Smooth muscle cell (in vitro differentiated cells): ENCODE measurements around the gene RTBDN. TPM values are rescaled to one million over a fixed set of nuclear protein-coding genes. Genes with fewer than 3 reads are reported as not detected.
A peak's percentile ranks its signal among the peaks of the same experiment; 100 is the strongest.
"Not testable (repeated sequence)": the region's sequence is repeated elsewhere in the genome, so short reads cannot be mapped to it uniquely, and the experiment has no call there.

Experiments
- DNase-seq: peaks from one replicate; lab custom pipeline; 2025; ENCODE audit not compliant: unreplicated experiment; lab: John Stamatoyannopoulos, UW
- H2AFZ ChIP-seq: fragments of 200-600 bp; sonication (generic); 2 replicates; pipeline ENCODE4 v1.6.0; 2016; ENCODE audit warnings: antibody characterized with exemption, low read depth, mild to moderate bottlenecking
- H3F3A ChIP-seq: fragments of 200-600 bp; sonication (generic); 2 replicates; pipeline ENCODE4 v1.6.0; 2017; ENCODE audit warnings: antibody characterized with exemption, low read depth
- H3K27ac ChIP-seq: fragments of 200-600 bp; sonication (generic); 2 replicates; pipeline ENCODE4 v1.5.1; 2016; ENCODE audit warnings: low read depth, mild to moderate bottlenecking
- H3K27me3 ChIP-seq: fragments of 200-600 bp; sonication (generic); 2 replicates; pipeline ENCODE4 v1.6.1; 2016; ENCODE audit warnings: low read depth, mild to moderate bottlenecking
- H3K36me3 ChIP-seq: fragments of 200-600 bp; sonication (generic); 2 replicates; pipeline ENCODE4 v1.5.1; 2016; ENCODE audit warnings: low read depth
- H3K4me1 ChIP-seq: fragments of 200-600 bp; sonication (generic); 2 replicates; pipeline ENCODE4 v1.5.1; 2016; ENCODE audit warnings: low read depth
- H3K4me2 ChIP-seq: fragments of 200-600 bp; sonication (generic); 2 replicates; pipeline ENCODE4 v1.6.0; 2016; ENCODE audit warnings: mild to moderate bottlenecking
- H3K4me3 ChIP-seq: fragments of 200-600 bp; sonication (generic); 2 replicates; pipeline ENCODE4 v1.5.1; 2016; ENCODE audit warnings: mild to moderate bottlenecking
- H3K79me2 ChIP-seq: fragments of 200-600 bp; sonication (generic); 2 replicates; pipeline ENCODE4 v1.6.0; 2016; ENCODE audit warnings: low read depth, mild to moderate bottlenecking
- H3K9ac ChIP-seq: fragments of 200-600 bp; sonication (generic); 2 replicates; pipeline ENCODE4 v1.6.0; 2016; ENCODE audit warnings: low read depth
- H3K9me3 ChIP-seq: fragments of 200-600 bp; sonication (generic); replicated peaks from 2 replicates; pipeline ENCODE4 v1.5.1; 2016; ENCODE audit warnings: low read depth
- H4K20me1 ChIP-seq: fragments of 200-600 bp; sonication (generic); 2 replicates; pipeline ENCODE4 v1.6.0; 2016; ENCODE audit warnings: low read depth
- CTCF ChIP-seq: fragments of 200-600 bp; sonication (generic); IDR thresholded peaks from 2 replicates; pipeline ENCODE4 v1.5.1; 2017; ENCODE audit warnings: borderline replicate concordance, mild to moderate bottlenecking, antibody characterized with exemption; ENCODE audit not compliant: insufficient read depth, poor library complexity, severe bottlenecking
- WGBS: methylation state at CpG from one replicate; pipeline ENCODE4 v1.1.7; 2016; ENCODE audit warnings: low lambda C conversion rate; 5-methylcytosine and 5-hydroxymethylcytosine counted together
- polyA plus RNA-seq: library from polyadenylated mRNA; unstranded; fragments of >200 nt; fragmentation: Nextera tagmentation; extraction: Ambion mirVana; gene quantifications from 2 replicates; pipeline ENCODE4 v1.2.1, GENCODE V29; 2016
- total RNA-seq: library from RNA; depleted of rRNA; stranded (reverse); fragments of >200 nt; gene quantifications from 2 replicates; pipeline ENCODE4 v1.2.3, GENCODE V29; 2014

The RTBDN gene
- total and polyA plus RNA-seq, 2 experiments from 2014 or later = 1.7 TPM; not detected in 1

- H3K36me3 ChIP-seq = no peaks in the 10 kb centered on the region
- no peak overlapping the region for H3K27ac ChIP-seq
- H3K4me2 ChIP-seq = no peak overlapping the region
- no peak overlapping the region for H3K9ac ChIP-seq
- no peaks in the 10 kb centered on the region for H3K4me1 ChIP-seq
- no peak for DNase-seq
- 96% methylated on average over 35 of the region's 35 CpGs for WGBS
- no peak for TF ChIP-seq CTCF
- no peaks in the 10 kb centered on the region for H3K27me3 ChIP-seq
- H3K9me3 ChIP-seq = no peaks in the 10 kb centered on the region
- no peak overlapping the region for H2AFZ ChIP-seq
- no peaks in the 10 kb centered on the region for H3K79me2 ChIP-seq
- no peaks in the 10 kb centered on the region for H3F3A ChIP-seq
- H3K4me3 ChIP-seq = no peak overlapping the region
- no peaks in the 10 kb centered on the region for H4K20me1 ChIP-seq
Measured at GRCh38 chr19:12858041-12858928, 23.9 kb upstream of the RTBDN start.

- no peaks in the 10 kb centered on the region for H4K20me1 ChIP-seq
- no peaks in the 10 kb centered on the region for H3K27me3 ChIP-seq
- no peak for TF ChIP-seq CTCF
- H3K9me3 ChIP-seq = no peaks in the 10 kb centered on the region
- H3K36me3 ChIP-seq = no peaks in the 10 kb centered on the region
- H3K79me2 ChIP-seq = no peaks in the 10 kb centered on the region
- H3K4me2 ChIP-seq = no peak overlapping the region
- no peaks in the 10 kb centered on the region for H3F3A ChIP-seq
- WGBS = 91% methylated on average over 1 of the region's 1 CpG
- DNase-seq = no peak
- H3K27ac ChIP-seq = no peak overlapping the region
- H2AFZ ChIP-seq = no peak overlapping the region
- H3K4me1 ChIP-seq = no peaks in the 10 kb centered on the region
- no peak overlapping the region for H3K4me3 ChIP-seq
- no peak overlapping the region for H3K9ac ChIP-seq
Measured at GRCh38 chr19:12856653-12857052, 22.3 kb upstream of the RTBDN start.

GRCh38 chr19:12847159-12848139 is 13.1 kb upstream of the RTBDN start:
- DNase-seq = peak; percentile 87
- Histone ChIP-seq H3K27me3 (no peaks in the 10 kb centered on the region), H3K4me2 (peak overlapping the region; percentile 87), H3K4me1 (no peaks in the 10 kb centered on the region), H2AFZ (peak overlapping the region; percentile 85), H3K79me2 (no peaks in the 10 kb centered on the region), H3K9me3 (no peaks in the 10 kb centered on the region), H3K9ac (peak overlapping the region; percentile 52), H3K4me3 (peak overlapping the region; percentile 37), H3K36me3 (no peaks in the 10 kb centered on the region), H3K27ac (no peak overlapping the region), H3F3A (no peaks in the 10 kb centered on the region), H4K20me1 (no peaks in the 10 kb centered on the region)
- TF ChIP-seq CTCF = peak; percentile 100
- WGBS = 20% methylated on average over 65 of the region's 69 CpGs

- not testable (repeated sequence) for H3K4me1 ChIP-seq, H3K4me2 ChIP-seq, H3K36me3 ChIP-seq, H2AFZ ChIP-seq, H4K20me1 ChIP-seq, H3K27ac ChIP-seq, H3K9me3 ChIP-seq, H3K9ac ChIP-seq, H3K4me3 ChIP-seq, H3F3A ChIP-seq, DNase-seq, H3K79me2 ChIP-seq, H3K27me3 ChIP-seq
- 96% methylated on average over 7 of the region's 7 CpGs for WGBS
Measured at GRCh38 chr19:12846613-12847012, 12.2 kb upstream of the RTBDN start.
